Ishikawa (cell line): ENCODE results near the gene SLC6A12.

ENCODE experiments used
- CREB1 ChIP-seq: IDR thresholded peaks from 2 replicates; pipeline ENCODE4 v1.6.1; 2012; ENCODE audit warnings: low read depth
- EGR1 ChIP-seq: IDR thresholded peaks from 2 replicates; pipeline ENCODE4 v1.6.1; 2012
- EP300 ChIP-seq: IDR thresholded peaks from 2 replicates; pipeline ENCODE4 v1.6.1; 2012; ENCODE audit warnings: borderline replicate concordance
- MAX ChIP-seq: IDR thresholded peaks from 2 replicates; pipeline ENCODE4 v1.6.1; 2012
- RAD21 ChIP-seq: IDR thresholded peaks from 2 replicates; pipeline ENCODE4 v1.6.1; 2012; ENCODE audit warnings: low read depth
- REST ChIP-seq: IDR thresholded peaks from 2 replicates; pipeline ENCODE4 v1.6.1; 2012; ENCODE audit warnings: low read depth, mild to moderate bottlenecking
- TAF1 ChIP-seq: IDR thresholded peaks from 2 replicates; pipeline ENCODE4 v1.6.1; 2012; ENCODE audit warnings: low read depth, mild to moderate bottlenecking
- TEAD4 ChIP-seq: IDR thresholded peaks from 2 replicates; pipeline ENCODE4 v1.6.1; 2012
- YY1 ChIP-seq: IDR thresholded peaks from 2 replicates; pipeline ENCODE4 v1.6.1; 2012; ENCODE audit warnings: low read depth
- TF ChIP-seq, protein P1 (sequence below): IDR thresholded peaks from 2 replicates; pipeline ENCODE4 v1.6.1; 2012

DNA sequence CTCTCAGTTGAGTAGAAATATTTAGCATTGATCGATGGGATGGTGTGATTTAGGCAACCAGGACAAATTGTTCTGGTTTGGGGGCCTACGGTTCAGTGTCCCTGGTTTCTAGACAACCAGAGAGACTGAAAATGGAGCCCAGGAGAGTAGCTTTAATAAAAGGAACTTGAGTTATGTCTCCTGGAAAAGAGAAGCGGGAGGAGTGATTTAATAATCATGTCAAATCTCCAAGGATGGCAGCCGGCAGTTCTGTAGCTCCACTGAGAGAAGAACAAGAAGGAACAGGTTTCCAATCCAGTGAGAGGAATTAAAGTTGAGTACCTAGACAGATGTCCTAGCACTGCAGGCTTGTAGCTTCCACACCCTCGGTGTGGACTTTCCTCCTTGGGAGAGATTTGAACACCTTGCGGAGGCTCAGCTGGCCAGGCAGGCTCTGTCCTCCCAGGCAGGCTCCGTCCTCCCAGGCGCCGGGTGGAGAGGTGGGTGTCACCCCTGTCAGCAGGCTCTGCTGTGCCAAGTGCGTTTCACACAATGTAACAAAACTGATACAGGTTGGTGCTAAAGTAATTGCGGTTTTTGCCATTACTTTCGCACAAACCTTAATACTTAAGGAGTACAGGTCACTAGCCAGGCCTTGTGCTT is 45.9 kb downstream of the SLC6A12 start:
- TF ChIP-seq MAX (no peak), YY1 (no peak), RAD21 (no peak), CREB1 (no peak), TAF1 (no peak), REST (no peak), EP300 (no peak), EGR1 (no peak), TEAD4 (no peak)
- TF ChIP-seq, protein P1, sequence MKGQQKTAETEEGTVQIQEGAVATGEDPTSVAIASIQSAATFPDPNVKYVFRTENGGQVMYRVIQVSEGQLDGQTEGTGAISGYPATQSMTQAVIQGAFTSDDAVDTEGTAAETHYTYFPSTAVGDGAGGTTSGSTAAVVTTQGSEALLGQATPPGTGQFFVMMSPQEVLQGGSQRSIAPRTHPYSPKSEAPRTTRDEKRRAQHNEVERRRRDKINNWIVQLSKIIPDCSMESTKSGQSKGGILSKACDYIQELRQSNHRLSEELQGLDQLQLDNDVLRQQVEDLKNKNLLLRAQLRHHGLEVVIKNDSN, result no peak
